Skeletal muscle tissue (tissue), 4 donors: ENCODE data around the gene KIAA0232. TPM values are rescaled to one million over a fixed set of nuclear protein-coding genes. Genes with fewer than 3 reads are reported as not detected.

Source experiments
- H3K27ac ChIP-seq: one replicate; pipeline ENCODE4 v1.7.0; 2013; ENCODE audit warnings: mild to moderate bottlenecking, low read depth, low read length, inconsistent platforms
- H3K27me3 ChIP-seq, 3 donors: one replicate each; pipeline ENCODE4 v1.7.0; 2013; ENCODE audit warnings: low read length in 3 of 3; ENCODE audit not compliant: control insufficient read depth in 3 of 3, insufficient read depth in 3 of 3
- H3K36me3 ChIP-seq, 3 donors: one replicate each; pipeline ENCODE4 v1.7.0; 2013; ENCODE audit warnings: low read length in 3 of 3; ENCODE audit not compliant: control insufficient read depth in 3 of 3, insufficient read depth in 3 of 3
- H3K4me1 ChIP-seq, 3 donors: one replicate each; pipeline ENCODE4 v1.7.0; 2013; ENCODE audit warnings: low read length in 3 of 3, mild to moderate bottlenecking in 3 of 3; ENCODE audit not compliant: control insufficient read depth in 3 of 3, insufficient read depth in 3 of 3
- H3K4me3 ChIP-seq, 3 donors: one replicate each; pipeline ENCODE4 v1.7.0; 2013; ENCODE audit warnings: low read length in 3 of 3
- H3K9ac ChIP-seq, 3 donors: one replicate each; pipeline ENCODE4 v1.7.0; 2013; ENCODE audit warnings: low read length in 3 of 3, mild to moderate bottlenecking in 3 of 3, moderate library complexity in 2 of 3, low read depth in 1 of 3
- H3K9me3 ChIP-seq, 3 donors: one replicate each; pipeline ENCODE4 v1.7.0; 2013; ENCODE audit warnings: low read length in 3 of 3; ENCODE audit not compliant: control insufficient read depth in 3 of 3
- total RNA-seq: library from RNA; depleted of rRNA; stranded (reverse); fragments of >200 nt; gene quantifications from one replicate; pipeline ENCODE4 v1.2.3, GENCODE V29; 2014
- donor health status: Osteomylitis.

KIAA0232 gene
- total RNA-seq, 1 donor from 2014 or later = 12.5 TPM

GRCh38 chr4:6852582-6852981, 70.1 kb downstream of the KIAA0232 start:
- no peak overlapping the region for H3K4me3 ChIP-seq
- peaks cover 10 to 13% (median 10%) of the 10 kb centered on the region in 3 donors for H3K36me3 ChIP-seq
- no peak overlapping the region for H3K9ac ChIP-seq
- H3K27ac ChIP-seq = no peak overlapping the region
- peaks cover 0 to 6% (median 3%) of the 10 kb centered on the region in 3 donors for H3K9me3 ChIP-seq
- H3K4me1 ChIP-seq = peaks cover 6 to 18% (median 11%) of the 10 kb centered on the region in 3 donors
- no peaks in the 10 kb centered on the region for H3K27me3 ChIP-seq

GRCh38 chr4:6854098-6854744, 71.7 kb downstream of the KIAA0232 start:
- no peaks in the 10 kb centered on the region for H3K27me3 ChIP-seq
- H3K27ac ChIP-seq = peak overlapping the region; percentile 36
- H3K9ac ChIP-seq = no peak overlapping the region
- H3K36me3 ChIP-seq = peaks cover 10 to 22% (median 13%) of the 10 kb centered on the region in 3 donors
- H3K9me3 ChIP-seq = peaks cover 0 to 6% (median 3%) of the 10 kb centered on the region in 3 donors
- H3K4me1 ChIP-seq = peaks cover 9 to 18% (median 11%) of the 10 kb centered on the region in 3 donors
- no peak overlapping the region for H3K4me3 ChIP-seq

GRCh38 chr4:6855692-6856297, 73.3 kb downstream of the KIAA0232 start:
- Histone ChIP-seq H3K27ac (peak overlapping the region; percentile 96), H3K9me3 (peaks cover 0 to 6% (median 3%) of the 10 kb centered on the region in 3 donors), H3K4me1 (peaks cover 9 to 18% (median 15%) of the 10 kb centered on the region in 3 donors), H3K4me3 (peak overlapping the region; percentile 54 to 83 (median 58)), H3K9ac (peak overlapping the region; percentile 69 to 92 (median 69)), H3K36me3 (peaks cover 10 to 32% (median 21%) of the 10 kb centered on the region in 3 donors), H3K27me3 (no peaks in the 10 kb centered on the region)

- Histone ChIP-seq H3K4me3 (peak overlapping the region; percentile 29 to 83 (median 58)), H3K4me1 (peaks cover 9 to 18% (median 15%) of the 10 kb centered on the region in 3 donors), H3K27me3 (no peaks in the 10 kb centered on the region), H3K9me3 (peaks cover 0 to 6% (median 3%) of the 10 kb centered on the region in 3 donors), H3K27ac (peak overlapping the region; percentile 96), H3K9ac (peak overlapping the region; percentile 63 to 69 (median 69)), H3K36me3 (peaks cover 15 to 38% (median 27%) of the 10 kb centered on the region in 3 donors)
Measured at GRCh38 chr4:6856391-6856790, 73.9 kb downstream of the KIAA0232 start.

GRCh38 chr4:6857009-6857882, 74.7 kb downstream of the KIAA0232 start:
- Histone ChIP-seq H3K27ac (peak overlapping the region; percentile 96), H3K36me3 (peaks cover 23 to 45% (median 36%) of the 10 kb centered on the region in 3 donors), H3K9ac (peak overlapping the region; percentile 63 to 69 (median 69)), H3K4me1 (peaks cover 9 to 18% (median 15%) of the 10 kb centered on the region in 3 donors), H3K9me3 (peaks cover 0 to 6% (median 3%) of the 10 kb centered on the region in 3 donors), H3K27me3 (no peaks in the 10 kb centered on the region), H3K4me3 (peak overlapping the region; percentile 29 to 83 (median 58))

GRCh38 chr4:6858997-6859396, 76.5 kb downstream of the KIAA0232 start:
- peaks cover 9 to 18% (median 15%) of the 10 kb centered on the region in 3 donors for H3K4me1 ChIP-seq
- no peak overlapping the region for H3K9ac ChIP-seq
- peaks cover 27 to 53% (median 53%) of the 10 kb centered on the region in 3 donors for H3K36me3 ChIP-seq
- H3K4me3 ChIP-seq = no peak overlapping the region
- H3K27me3 ChIP-seq = no peaks in the 10 kb centered on the region
- H3K9me3 ChIP-seq = no peaks in the 10 kb centered on the region
- H3K27ac ChIP-seq = no peak overlapping the region

GRCh38 chr4:6859543-6859942, 77.0 kb downstream of the KIAA0232 start:
- Histone ChIP-seq H3K9ac (no peak overlapping the region), H3K4me1 (peaks cover 9 to 15% (median 15%) of the 10 kb centered on the region in 3 donors), H3K27me3 (no peaks in the 10 kb centered on the region), H3K4me3 (no peak overlapping the region), H3K36me3 (peaks cover 27 to 54% (median 53%) of the 10 kb centered on the region in 3 donors), H3K9me3 (no peaks in the 10 kb centered on the region), H3K27ac (peak overlapping the region; percentile 8)

- H3K4me1 ChIP-seq = peaks cover 20 to 48% (median 35%) of the 10 kb centered on the region in 3 donors
- H3K36me3 ChIP-seq = peaks cover 37 to 51% (median 41%) of the 10 kb centered on the region in 3 donors
- no peak overlapping the region for H3K9ac ChIP-seq
- H3K4me3 ChIP-seq = no peak overlapping the region
- no peaks in the 10 kb centered on the region for H3K27me3 ChIP-seq
- no peaks in the 10 kb centered on the region for H3K9me3 ChIP-seq
- no peak overlapping the region for H3K27ac ChIP-seq
Measured at GRCh38 chr4:6868386-6868785, 85.9 kb downstream of the KIAA0232 start.

- no peak overlapping the region for H3K9ac ChIP-seq
- no peaks in the 10 kb centered on the region for H3K9me3 ChIP-seq
- peaks cover 45 to 60% (median 49%) of the 10 kb centered on the region in 3 donors for H3K36me3 ChIP-seq
- no peak overlapping the region for H3K4me3 ChIP-seq
- H3K27ac ChIP-seq = peak overlapping the region; percentile 32
- no peaks in the 10 kb centered on the region for H3K27me3 ChIP-seq
- H3K4me1 ChIP-seq = peaks cover 36 to 63% (median 50%) of the 10 kb centered on the region in 3 donors
Measured at GRCh38 chr4:6869944-6870343, 87.4 kb downstream of the KIAA0232 start.
